Panc1 (cell line): ENCODE measurements around the gene VSX1. TPM values are rescaled to one million over a fixed set of nuclear protein-coding genes. Genes with fewer than 3 reads are reported as not detected.

Experiments used
- ATAC-seq: fragments of 200-7000 bp; cut with Tn5 transposase; 2 replicates; pipeline ENCODE4 v1.9.1; 2020; ENCODE audit warnings: mild to moderate bottlenecking, moderate library complexity
- BruUV-seq: library from RNA; stranded (reverse); fragments of 400-500 nt; replicated peaks from 2 replicates; lab custom pipeline; 2021; lab: Mats Ljungman, UMichigan
- CTCF ChIA-PET: fragments of 300-600 bp; sonication (Branson Sonifier 250); formaldehyde crosslinking; loops from one replicate; lab custom pipeline; 2022; ENCODE audit warnings: antibody characterized with exemption; lab: Charles Lee
- POLR2A ChIA-PET: fragments of 300-600 bp; sonication (Branson Sonifier 250); formaldehyde crosslinking; loops from one replicate; lab custom pipeline; 2022; ENCODE audit warnings: antibody characterized with exemption; lab: Charles Lee
- DNase-seq: peaks from one replicate; pipeline ENCODE4 v3.0.0-alpha.2; 2010; ENCODE audit warnings: low read depth, low spot score
- H3K27ac ChIP-seq: 2 replicates; pipeline ENCODE4 v1.5.1; 2011; ENCODE audit warnings: mild to moderate bottlenecking, low read length, inconsistent platforms
- H3K27me3 ChIP-seq: fragments of 200-500 bp; sonication (Bioruptor generic); 2 replicates; pipeline ENCODE4 v1.6.0; 2014; ENCODE audit warnings: low read length, inconsistent platforms; ENCODE audit not compliant: control insufficient read depth, insufficient read depth
- H3K36me3 ChIP-seq: fragments of 200-500 bp; sonication (Bioruptor generic); 2 replicates; pipeline ENCODE4 v1.5.1; 2014; ENCODE audit warnings: inconsistent platforms, mild to moderate bottlenecking, low read length, moderate library complexity; ENCODE audit not compliant: control insufficient read depth, insufficient read depth
- H3K4me1 ChIP-seq: 2 replicates; pipeline ENCODE4 v1.5.1; 2011; ENCODE audit warnings: inconsistent platforms, mild to moderate bottlenecking, low read length, moderate library complexity; ENCODE audit not compliant: control insufficient read depth, insufficient read depth
- H3K4me3 ChIP-seq, 2 experiments: 2 replicates each; pipeline ENCODE4 v1.5.1; 2011 to 2012; ENCODE audit warnings: low read depth in 2 of 2, low read length in 2 of 2, mild to moderate bottlenecking in 2 of 2, inconsistent platforms in 1 of 2, moderate library complexity in 1 of 2
- H3K9me3 ChIP-seq: fragments of 200-500 bp; sonication (Bioruptor generic); 2 replicates; pipeline ENCODE4 v1.5.1; 2014; ENCODE audit warnings: low read depth, mild to moderate bottlenecking, inconsistent platforms, low read length, moderate library complexity; ENCODE audit not compliant: control insufficient read depth, insufficient read depth
- POLR2AphosphoS5 ChIP-seq: IDR thresholded peaks from 2 replicates; pipeline ENCODE4 v1.6.1; 2012; ENCODE audit warnings: mild to moderate bottlenecking, low read depth, low read length, moderate library complexity
- SIN3A ChIP-seq: IDR thresholded peaks from 2 replicates; pipeline ENCODE4 v1.6.1; 2012; ENCODE audit warnings: low read depth, mild to moderate bottlenecking, low read length, moderate library complexity, borderline replicate concordance; ENCODE audit not compliant: insufficient read depth
- TCF7L2 ChIP-seq: IDR thresholded peaks from 2 replicates; pipeline ENCODE4 v1.6.1; 2011; ENCODE audit warnings: mild to moderate bottlenecking, low read depth, low read length, inconsistent platforms
- in situ Hi-C: cut with HindIII; loops from 2 replicates; pipeline ENCODE4 v1.10.0; 2016; ENCODE audit warnings: low sequenced_read_pairs, low pct_unique_long_range_greater_than_20kb
- intact Hi-C: fragments of 100-400 bp; cut with micrococcal nuclease; formaldehyde crosslinking; loops from one replicate; pipeline ENCODE4 v1.10.0; 2022; ENCODE audit not compliant: unreplicated experiment
- total RNA-seq: library from RNA; stranded (reverse); gene quantifications from one replicate; pipeline ENCODE4 v1.2.1, GENCODE V29; 2021; ENCODE audit not compliant: unreplicated experiment
- TF ChIP-seq, protein P1 (sequence below): fragments of 450-650 bp; IDR thresholded peaks from 2 replicates; pipeline ENCODE4 v1.5.1; 2017; ENCODE audit warnings: mild to moderate bottlenecking
- TF ChIP-seq, protein P2 (sequence below), 2 experiments: IDR thresholded peaks; 2 replicates each; pipeline ENCODE4 v1.6.1; 2011 to 2012; ENCODE audit warnings: low read depth in 2 of 2, control low read depth in 1 of 2, low read length in 1 of 2, mild to moderate bottlenecking in 1 of 2, moderate library complexity in 1 of 2; ENCODE audit not compliant: insufficient read depth in 1 of 2

VSX1 gene
- total RNA-seq, 1 experiment from 2014 or later: 0.21 TPM

DNA sequence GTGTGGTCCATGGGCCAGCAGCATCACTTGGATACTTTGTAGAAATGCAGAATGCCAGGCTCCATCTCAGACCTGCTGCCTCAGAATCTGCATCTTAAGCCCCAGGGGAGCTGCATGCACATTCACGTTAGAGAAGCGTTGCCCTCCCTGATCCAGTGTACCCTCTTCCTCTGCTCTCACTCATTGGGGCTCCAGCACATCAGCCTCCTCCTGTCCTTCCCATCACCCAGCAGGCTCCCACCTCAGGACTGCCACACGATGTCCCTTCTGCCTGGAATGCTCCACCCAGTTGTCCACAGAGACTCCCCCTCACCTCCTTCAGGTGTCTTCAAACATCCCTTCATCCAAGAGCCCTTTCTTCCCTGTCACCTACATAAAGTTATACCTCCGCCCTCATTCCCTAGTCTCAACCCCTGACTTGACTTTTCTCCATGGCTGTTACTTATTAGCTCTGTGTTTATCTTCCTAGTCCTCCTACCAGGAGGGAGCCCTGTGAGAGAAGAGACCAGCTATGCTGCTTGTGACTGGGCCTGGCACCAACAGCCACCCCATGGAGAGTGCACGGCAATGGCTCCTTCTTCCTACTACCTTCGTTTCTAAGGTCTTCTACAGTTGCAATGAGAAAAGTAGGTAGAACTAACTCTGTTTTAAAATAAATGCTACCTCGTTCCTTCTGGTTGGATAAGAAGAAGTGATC, 20.7 kb downstream of the VSX1 start:
- no peak overlapping the region for H3K27ac ChIP-seq
- TF ChIP-seq, protein P1, sequence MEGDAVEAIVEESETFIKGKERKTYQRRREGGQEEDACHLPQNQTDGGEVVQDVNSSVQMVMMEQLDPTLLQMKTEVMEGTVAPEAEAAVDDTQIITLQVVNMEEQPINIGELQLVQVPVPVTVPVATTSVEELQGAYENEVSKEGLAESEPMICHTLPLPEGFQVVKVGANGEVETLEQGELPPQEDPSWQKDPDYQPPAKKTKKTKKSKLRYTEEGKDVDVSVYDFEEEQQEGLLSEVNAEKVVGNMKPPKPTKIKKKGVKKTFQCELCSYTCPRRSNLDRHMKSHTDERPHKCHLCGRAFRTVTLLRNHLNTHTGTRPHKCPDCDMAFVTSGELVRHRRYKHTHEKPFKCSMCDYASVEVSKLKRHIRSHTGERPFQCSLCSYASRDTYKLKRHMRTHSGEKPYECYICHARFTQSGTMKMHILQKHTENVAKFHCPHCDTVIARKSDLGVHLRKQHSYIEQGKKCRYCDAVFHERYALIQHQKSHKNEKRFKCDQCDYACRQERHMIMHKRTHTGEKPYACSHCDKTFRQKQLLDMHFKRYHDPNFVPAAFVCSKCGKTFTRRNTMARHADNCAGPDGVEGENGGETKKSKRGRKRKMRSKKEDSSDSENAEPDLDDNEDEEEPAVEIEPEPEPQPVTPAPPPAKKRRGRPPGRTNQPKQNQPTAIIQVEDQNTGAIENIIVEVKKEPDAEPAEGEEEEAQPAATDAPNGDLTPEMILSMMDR: no peak
- TF ChIP-seq, protein P2, sequence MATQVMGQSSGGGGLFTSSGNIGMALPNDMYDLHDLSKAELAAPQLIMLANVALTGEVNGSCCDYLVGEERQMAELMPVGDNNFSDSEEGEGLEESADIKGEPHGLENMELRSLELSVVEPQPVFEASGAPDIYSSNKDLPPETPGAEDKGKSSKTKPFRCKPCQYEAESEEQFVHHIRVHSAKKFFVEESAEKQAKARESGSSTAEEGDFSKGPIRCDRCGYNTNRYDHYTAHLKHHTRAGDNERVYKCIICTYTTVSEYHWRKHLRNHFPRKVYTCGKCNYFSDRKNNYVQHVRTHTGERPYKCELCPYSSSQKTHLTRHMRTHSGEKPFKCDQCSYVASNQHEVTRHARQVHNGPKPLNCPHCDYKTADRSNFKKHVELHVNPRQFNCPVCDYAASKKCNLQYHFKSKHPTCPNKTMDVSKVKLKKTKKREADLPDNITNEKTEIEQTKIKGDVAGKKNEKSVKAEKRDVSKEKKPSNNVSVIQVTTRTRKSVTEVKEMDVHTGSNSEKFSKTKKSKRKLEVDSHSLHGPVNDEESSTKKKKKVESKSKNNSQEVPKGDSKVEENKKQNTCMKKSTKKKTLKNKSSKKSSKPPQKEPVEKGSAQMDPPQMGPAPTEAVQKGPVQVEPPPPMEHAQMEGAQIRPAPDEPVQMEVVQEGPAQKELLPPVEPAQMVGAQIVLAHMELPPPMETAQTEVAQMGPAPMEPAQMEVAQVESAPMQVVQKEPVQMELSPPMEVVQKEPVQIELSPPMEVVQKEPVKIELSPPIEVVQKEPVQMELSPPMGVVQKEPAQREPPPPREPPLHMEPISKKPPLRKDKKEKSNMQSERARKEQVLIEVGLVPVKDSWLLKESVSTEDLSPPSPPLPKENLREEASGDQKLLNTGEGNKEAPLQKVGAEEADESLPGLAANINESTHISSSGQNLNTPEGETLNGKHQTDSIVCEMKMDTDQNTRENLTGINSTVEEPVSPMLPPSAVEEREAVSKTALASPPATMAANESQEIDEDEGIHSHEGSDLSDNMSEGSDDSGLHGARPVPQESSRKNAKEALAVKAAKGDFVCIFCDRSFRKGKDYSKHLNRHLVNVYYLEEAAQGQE (IDR thresholded peaks at IDR 0.05; ENCODE audit: insufficient read depth in 1 of 2, low read depth in 2 of 2, low read length in 1 of 2): no peak
- no peak for TF ChIP-seq POLR2AphosphoS5
- TF ChIP-seq TCF7L2: no peak
- TF ChIP-seq SIN3A: no peak
- CTCF ChIA-PET: no interaction called here
- H3K27me3 ChIP-seq: no peaks in the 10 kb centered on the region
- H3K36me3 ChIP-seq: no peaks in the 10 kb centered on the region
- peaks cover 21% of the 10 kb centered on the region for H3K4me1 ChIP-seq
- no peak for DNase-seq
- no peak for ATAC-seq
- no peak overlapping the region for H3K4me3 ChIP-seq
- H3K9me3 ChIP-seq: no peaks in the 10 kb centered on the region
- POLR2A ChIA-PET: no interaction called here
- BruUV-seq: no TSS peak
- in situ Hi-C loops (no loop called here), intact Hi-C loops (no loop called here)

DNA sequence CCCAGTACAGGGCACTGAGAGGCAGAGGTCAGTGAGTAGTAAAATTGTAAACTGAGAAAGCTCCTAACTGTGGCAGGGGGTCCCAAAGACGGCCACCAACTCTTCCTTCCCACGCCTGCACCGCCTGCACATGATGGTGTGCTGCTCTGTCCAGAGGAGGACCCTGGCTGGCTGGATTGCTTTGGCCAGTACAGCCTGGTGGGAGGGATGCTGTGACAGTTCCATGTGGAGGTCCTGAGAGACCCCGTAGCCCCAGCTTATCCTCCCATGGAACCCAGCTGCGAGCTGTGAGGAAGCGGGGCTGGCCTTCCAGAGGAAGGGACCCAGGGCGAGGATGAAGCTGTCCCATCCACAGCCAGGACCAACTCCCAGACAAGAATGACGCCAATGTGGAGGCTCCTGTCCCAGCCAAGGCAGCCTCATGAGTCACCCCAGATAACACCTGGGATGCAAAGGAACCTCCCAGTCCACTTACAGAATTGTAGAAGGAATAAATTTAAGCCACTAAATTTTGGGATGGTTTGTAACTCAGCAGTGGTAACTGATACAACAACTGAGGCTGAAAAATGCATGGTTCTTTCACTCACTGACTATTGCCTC, 22.0 kb downstream of the VSX1 start:
- TF ChIP-seq, protein P1: no peak
- TF ChIP-seq POLR2AphosphoS5 (no peak), TCF7L2 (no peak), SIN3A (no peak)
- TF ChIP-seq, protein P2 (IDR thresholded peaks at IDR 0.05; ENCODE audit: insufficient read depth in 1 of 2, low read depth in 2 of 2, low read length in 1 of 2): no peak
- Histone ChIP-seq H3K27me3 (no peaks in the 10 kb centered on the region), H3K36me3 (no peaks in the 10 kb centered on the region), H3K27ac (no peak overlapping the region), H3K9me3 (no peaks in the 10 kb centered on the region), H3K4me3 (no peak overlapping the region), H3K4me1 (peaks cover 21% of the 10 kb centered on the region)
- POLR2A ChIA-PET: no interaction called here
- no TSS peak for BruUV-seq
- ATAC-seq: no peak
- CTCF ChIA-PET: no interaction called here
- intact Hi-C loops (no loop called here), in situ Hi-C loops (no loop called here)
- DNase-seq: no peak
